NB4 (cell line): Measurements from ENCODE around the gene JAKMIP1.

ENCODE experiments used
- DNase-seq: peaks from one replicate; pipeline ENCODE4 v3.0.0; 2010; ENCODE audit warnings: low read depth
- H3K4me3 ChIP-seq: one replicate; pipeline ENCODE4 v1.5.1; 2011; ENCODE audit warnings: mild to moderate bottlenecking, low read depth, low read length, moderate library complexity
- CTCF ChIP-seq: IDR thresholded peaks from one replicate; pipeline ENCODE4 v1.5.1; 2012; ENCODE audit warnings: low read depth, low read length
- MAX ChIP-seq: IDR thresholded peaks from 2 replicates; pipeline ENCODE4 v1.6.1; 2011; ENCODE audit warnings: low read depth, low read length
- MYC ChIP-seq: IDR thresholded peaks from 2 replicates; pipeline ENCODE4 v1.6.1; 2011; ENCODE audit warnings: low read depth, low read length
- POLR2A ChIP-seq: IDR thresholded peaks from 2 replicates; pipeline ENCODE4 v1.6.1; 2011; ENCODE audit warnings: mild to moderate bottlenecking; ENCODE audit not compliant: insufficient read length; ENCODE audit errors: extremely low read depth

The JAKMIP1 gene

GRCh38 chr4:6065934-6066590 lies 134.3 kb downstream of the JAKMIP1 start:
- DNase-seq = no peak
- no peak for TF ChIP-seq POLR2A

GRCh38 chr4:6065166-6065565 lies 135.2 kb downstream of the JAKMIP1 start:
- no peak overlapping the region for H3K4me3 ChIP-seq
- TF ChIP-seq MAX (no peak), CTCF (no peak), MYC (no peak), POLR2A (no peak)
- no peak for DNase-seq

More at GRCh38 chr4:6065934-6066590, 134.3 kb downstream of the JAKMIP1 start:
- H3K4me3 ChIP-seq = no peak overlapping the region

- TF ChIP-seq MYC (no peak), POLR2A (no peak), CTCF (no peak), MAX (no peak)
- peak; percentile 20 for DNase-seq
- H3K4me3 ChIP-seq = no peak overlapping the region
Observed at GRCh38 chr4:6064383-6064782, 136.0 kb downstream of the JAKMIP1 start.

GRCh38 chr4:6063684-6064083 lies 136.7 kb downstream of the JAKMIP1 start:
- no peak for DNase-seq
- no peak for TF ChIP-seq MAX
- no peak for TF ChIP-seq MYC
- TF ChIP-seq CTCF = no peak
- TF ChIP-seq POLR2A = no peak
- no peak overlapping the region for H3K4me3 ChIP-seq

GRCh38 chr4:6062133-6062532 lies 138.2 kb downstream of the JAKMIP1 start:
- no peak for TF ChIP-seq MAX
- no peak for TF ChIP-seq CTCF
- TF ChIP-seq MYC = no peak
- TF ChIP-seq POLR2A = no peak
- no peak for DNase-seq

GRCh38 chr4:6059375-6059805 lies 141.0 kb downstream of the JAKMIP1 start:
- TF ChIP-seq MAX (no peak), POLR2A (no peak), MYC (no peak), CTCF (no peak)
- H3K4me3 ChIP-seq = no peak overlapping the region

More at GRCh38 chr4:6062133-6062532, 138.2 kb downstream of the JAKMIP1 start:
- no peak overlapping the region for H3K4me3 ChIP-seq

More at GRCh38 chr4:6059375-6059805, 141.0 kb downstream of the JAKMIP1 start:
- no peak for DNase-seq
